ENCODE results near the gene ARID2.

DNA sequence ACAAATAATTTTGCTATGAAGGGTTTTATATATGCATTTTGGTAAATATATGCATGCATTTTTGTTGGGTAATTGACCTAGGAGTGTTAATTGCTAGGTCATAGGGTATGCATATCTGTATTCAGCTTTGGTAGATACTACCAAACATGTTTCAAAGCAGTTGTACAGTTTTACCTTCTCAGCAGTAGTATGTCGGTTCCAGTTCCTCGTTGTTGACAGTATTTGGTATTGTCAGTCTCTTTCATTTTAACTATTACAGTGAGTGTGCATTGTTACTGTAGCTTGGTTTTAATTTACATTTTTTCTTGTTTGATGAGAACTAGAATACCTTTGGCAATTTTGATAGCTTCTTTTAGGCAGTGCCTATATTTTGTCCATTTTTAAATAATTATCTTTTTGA, 98.9 kb downstream of the ARID2 start:
- TF ChIP-seq, protein P1, sequence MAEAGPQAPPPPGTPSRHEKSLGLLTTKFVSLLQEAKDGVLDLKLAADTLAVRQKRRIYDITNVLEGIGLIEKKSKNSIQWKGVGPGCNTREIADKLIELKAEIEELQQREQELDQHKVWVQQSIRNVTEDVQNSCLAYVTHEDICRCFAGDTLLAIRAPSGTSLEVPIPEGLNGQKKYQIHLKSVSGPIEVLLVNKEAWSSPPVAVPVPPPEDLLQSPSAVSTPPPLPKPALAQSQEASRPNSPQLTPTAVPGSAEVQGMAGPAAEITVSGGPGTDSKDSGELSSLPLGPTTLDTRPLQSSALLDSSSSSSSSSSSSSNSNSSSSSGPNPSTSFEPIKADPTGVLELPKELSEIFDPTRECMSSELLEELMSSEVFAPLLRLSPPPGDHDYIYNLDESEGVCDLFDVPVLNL (IDR thresholded peaks at IDR 0.05; ENCODE audit: low read depth, low read length) = no peak
- TF ChIP-seq MYC (IDR thresholded peaks at IDR 0.05; ENCODE audit: insufficient read depth, insufficient read length, insufficient replicate concordance, low read length, severe bottlenecking) = no peak
- TF ChIP-seq, protein P2, sequence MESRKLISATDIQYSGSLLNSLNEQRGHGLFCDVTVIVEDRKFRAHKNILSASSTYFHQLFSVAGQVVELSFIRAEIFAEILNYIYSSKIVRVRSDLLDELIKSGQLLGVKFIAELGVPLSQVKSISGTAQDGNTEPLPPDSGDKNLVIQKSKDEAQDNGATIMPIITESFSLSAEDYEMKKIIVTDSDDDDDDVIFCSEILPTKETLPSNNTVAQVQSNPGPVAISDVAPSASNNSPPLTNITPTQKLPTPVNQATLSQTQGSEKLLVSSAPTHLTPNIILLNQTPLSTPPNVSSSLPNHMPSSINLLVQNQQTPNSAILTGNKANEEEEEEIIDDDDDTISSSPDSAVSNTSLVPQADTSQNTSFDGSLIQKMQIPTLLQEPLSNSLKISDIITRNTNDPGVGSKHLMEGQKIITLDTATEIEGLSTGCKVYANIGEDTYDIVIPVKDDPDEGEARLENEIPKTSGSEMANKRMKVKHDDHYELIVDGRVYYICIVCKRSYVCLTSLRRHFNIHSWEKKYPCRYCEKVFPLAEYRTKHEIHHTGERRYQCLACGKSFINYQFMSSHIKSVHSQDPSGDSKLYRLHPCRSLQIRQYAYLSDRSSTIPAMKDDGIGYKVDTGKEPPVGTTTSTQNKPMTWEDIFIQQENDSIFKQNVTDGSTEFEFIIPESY (IDR thresholded peaks at IDR 0.05) = no peak
